HepG2 (cell line): ENCODE data around the gene SUDS3. TPM values are rescaled to one million over a fixed set of nuclear protein-coding genes. Genes with fewer than 3 reads are reported as not detected.

ENCODE experiments used
- ONECUT2 ChIP-seq: sonication (generic); formaldehyde crosslinking; IDR thresholded peaks from 2 replicates; pipeline ENCODE4 v1.4.0; 2020; ENCODE audit warnings: missing genetic modification reagents
- PHB2 ChIP-seq: fragments of 450-650 bp; IDR thresholded peaks from 2 replicates; pipeline ENCODE4 v1.6.1; 2018; ENCODE audit not compliant: partially characterized antibody
- SMC3 ChIP-seq: IDR thresholded peaks from 2 replicates; pipeline ENCODE4 v1.6.1; 2011; ENCODE audit warnings: low read length, improper control_type of control experiment
- ZFP36 ChIP-seq: fragments of 150-350 bp; IDR thresholded peaks from 2 replicates; pipeline ENCODE4 v1.6.1; 2018; ENCODE audit warnings: borderline replicate concordance, low read length, low read depth; ENCODE audit not compliant: partially characterized antibody
- ZNF3 ChIP-seq: IDR thresholded peaks from 2 replicates; pipeline ENCODE4 v1.7.0; 2017; ENCODE audit warnings: inconsistent platforms
- ZNF484 ChIP-seq: sonication (generic); formaldehyde crosslinking; IDR thresholded peaks from 2 replicates; pipeline ENCODE4 v1.5.1; 2020; ENCODE audit warnings: mild to moderate bottlenecking, low read depth, missing genetic modification reagents, borderline replicate concordance
- ZNF569 ChIP-seq: sonication (generic); formaldehyde crosslinking; IDR thresholded peaks from 2 replicates; pipeline ENCODE4 v1.5.0; 2020; ENCODE audit warnings: mild to moderate bottlenecking, missing genetic modification reagents, moderate library complexity, borderline replicate concordance
- ZNF781 ChIP-seq: sonication (generic); formaldehyde crosslinking; IDR thresholded peaks from 2 replicates; pipeline ENCODE4 v1.5.1; 2020; ENCODE audit warnings: borderline replicate concordance, mild to moderate bottlenecking, missing genetic modification reagents; ENCODE audit errors: not compliant biosample characterization
- ZSCAN20 ChIP-seq: sonication (generic); formaldehyde crosslinking; IDR thresholded peaks from 2 replicates; pipeline ENCODE4 v1.4.0; 2020; ENCODE audit warnings: missing genetic modification reagents, mild to moderate bottlenecking, borderline replicate concordance
- polyA plus RNA-seq, 8 experiments: library from polyadenylated mRNA; depleted of rRNA in 3 of 8; stranded (reverse) in 7 of 8; unstranded in 1 of 8; fragments of >200 nt; fragmentation: Illumina TruSeq in 4 of 8; extraction: Trizol in 4 of 8; gene quantifications; 2 replicates each; pipeline versions ENCODE4 v1.2.1 to v1.2.3, GENCODE V29; 2011 to 2016; ENCODE audit warnings: low read depth in 4 of 8, missing spikeins in 1 of 8, mixed read lengths in 1 of 8; ENCODE audit not compliant: insufficient read depth in 1 of 8
- total RNA-seq, 5 experiments: library from RNA; depleted of rRNA; stranded (reverse); fragments of >200 nt; fragmentation: Illumina TruSeq; extraction: Trizol; gene quantifications; 2 replicates each; pipeline ENCODE4 v1.2.3, GENCODE V29; 2016; ENCODE audit warnings: low read depth in 1 of 5
- TF ChIP-seq, protein P1 (sequence below): sonication (generic); formaldehyde crosslinking; IDR thresholded peaks from 2 replicates; pipeline ENCODE4 v1.4.0; 2020; ENCODE audit warnings: missing genetic modification reagents, borderline replicate concordance
- TF ChIP-seq, protein P2 (sequence below): sonication (generic); formaldehyde crosslinking; conservative IDR thresholded peaks from 2 replicates; pipeline ENCODE4 v1.8.0; 2022; ENCODE audit warnings: low read depth, missing genetic modification reagents
- TF ChIP-seq, protein P3 (sequence below): sonication (generic); formaldehyde crosslinking; IDR thresholded peaks from 2 replicates; pipeline ENCODE4 v1.4.0; 2020; ENCODE audit warnings: missing genetic modification reagents, borderline replicate concordance
- TF ChIP-seq, protein P4 (sequence below): sonication (generic); formaldehyde crosslinking; IDR thresholded peaks from 2 replicates; pipeline ENCODE4 v1.8.0; 2022; ENCODE audit warnings: mild to moderate bottlenecking, missing genetic modification reagents; ENCODE audit not compliant: insufficient replicate concordance
- TF ChIP-seq, protein P5 (sequence below): sonication (generic); formaldehyde crosslinking; conservative IDR thresholded peaks from 2 replicates; pipeline ENCODE4 v1.8.0; 2022; ENCODE audit warnings: missing genetic modification reagents

The SUDS3 gene
- total and polyA plus RNA-seq, 2 of the 13 experiments (the other 11 are each of a cell fraction or from before 2014, with no cell fraction given) = 20.2 to 33.1 TPM

DNA sequence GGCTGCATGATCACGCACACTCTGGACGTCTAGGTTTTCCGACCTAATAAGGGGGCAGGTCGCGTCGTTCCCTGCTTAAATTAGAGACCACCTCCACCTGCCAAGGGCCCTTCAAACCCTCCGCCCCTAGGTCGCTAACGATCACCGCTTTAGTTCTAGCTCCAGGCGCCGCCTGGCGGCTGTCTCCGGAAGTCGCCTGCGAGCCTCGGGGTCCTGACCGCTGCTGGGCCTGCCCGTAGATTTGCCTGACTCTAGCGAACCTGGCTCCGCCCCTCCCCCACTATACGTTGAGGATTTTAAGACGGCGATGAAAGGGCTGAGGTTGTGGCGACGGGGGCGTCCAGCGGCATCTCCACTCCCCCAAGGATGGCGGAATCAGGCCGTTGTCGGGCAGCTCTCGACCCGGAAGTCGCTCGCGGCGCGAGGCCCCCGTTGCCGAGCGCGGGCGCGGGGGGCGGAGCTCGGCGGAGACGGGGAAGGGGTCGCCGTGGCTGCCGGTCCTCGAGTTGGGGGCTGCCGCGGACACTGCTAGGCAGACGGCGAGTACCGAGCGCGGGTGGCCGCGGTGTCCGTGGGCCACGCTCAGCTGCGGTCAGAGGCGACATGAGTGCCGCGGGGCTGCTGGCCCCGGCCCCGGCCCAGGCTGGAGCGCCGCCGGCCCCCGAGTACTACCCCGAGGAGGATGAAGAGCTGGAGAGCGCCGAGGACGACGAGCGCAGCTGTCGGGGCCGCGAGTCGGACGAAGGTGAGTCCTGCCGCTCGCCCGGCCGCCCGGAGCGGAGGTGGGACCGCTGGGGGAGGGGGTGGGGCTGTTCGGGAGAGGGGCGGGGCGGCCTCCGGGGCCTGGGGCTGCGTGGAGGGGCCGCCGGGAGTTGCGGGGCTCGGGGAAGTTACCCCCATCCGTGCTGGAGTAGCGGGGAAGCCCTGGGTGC, at the start of gene SUDS3 (continued):
- TF ChIP-seq, protein P1, sequence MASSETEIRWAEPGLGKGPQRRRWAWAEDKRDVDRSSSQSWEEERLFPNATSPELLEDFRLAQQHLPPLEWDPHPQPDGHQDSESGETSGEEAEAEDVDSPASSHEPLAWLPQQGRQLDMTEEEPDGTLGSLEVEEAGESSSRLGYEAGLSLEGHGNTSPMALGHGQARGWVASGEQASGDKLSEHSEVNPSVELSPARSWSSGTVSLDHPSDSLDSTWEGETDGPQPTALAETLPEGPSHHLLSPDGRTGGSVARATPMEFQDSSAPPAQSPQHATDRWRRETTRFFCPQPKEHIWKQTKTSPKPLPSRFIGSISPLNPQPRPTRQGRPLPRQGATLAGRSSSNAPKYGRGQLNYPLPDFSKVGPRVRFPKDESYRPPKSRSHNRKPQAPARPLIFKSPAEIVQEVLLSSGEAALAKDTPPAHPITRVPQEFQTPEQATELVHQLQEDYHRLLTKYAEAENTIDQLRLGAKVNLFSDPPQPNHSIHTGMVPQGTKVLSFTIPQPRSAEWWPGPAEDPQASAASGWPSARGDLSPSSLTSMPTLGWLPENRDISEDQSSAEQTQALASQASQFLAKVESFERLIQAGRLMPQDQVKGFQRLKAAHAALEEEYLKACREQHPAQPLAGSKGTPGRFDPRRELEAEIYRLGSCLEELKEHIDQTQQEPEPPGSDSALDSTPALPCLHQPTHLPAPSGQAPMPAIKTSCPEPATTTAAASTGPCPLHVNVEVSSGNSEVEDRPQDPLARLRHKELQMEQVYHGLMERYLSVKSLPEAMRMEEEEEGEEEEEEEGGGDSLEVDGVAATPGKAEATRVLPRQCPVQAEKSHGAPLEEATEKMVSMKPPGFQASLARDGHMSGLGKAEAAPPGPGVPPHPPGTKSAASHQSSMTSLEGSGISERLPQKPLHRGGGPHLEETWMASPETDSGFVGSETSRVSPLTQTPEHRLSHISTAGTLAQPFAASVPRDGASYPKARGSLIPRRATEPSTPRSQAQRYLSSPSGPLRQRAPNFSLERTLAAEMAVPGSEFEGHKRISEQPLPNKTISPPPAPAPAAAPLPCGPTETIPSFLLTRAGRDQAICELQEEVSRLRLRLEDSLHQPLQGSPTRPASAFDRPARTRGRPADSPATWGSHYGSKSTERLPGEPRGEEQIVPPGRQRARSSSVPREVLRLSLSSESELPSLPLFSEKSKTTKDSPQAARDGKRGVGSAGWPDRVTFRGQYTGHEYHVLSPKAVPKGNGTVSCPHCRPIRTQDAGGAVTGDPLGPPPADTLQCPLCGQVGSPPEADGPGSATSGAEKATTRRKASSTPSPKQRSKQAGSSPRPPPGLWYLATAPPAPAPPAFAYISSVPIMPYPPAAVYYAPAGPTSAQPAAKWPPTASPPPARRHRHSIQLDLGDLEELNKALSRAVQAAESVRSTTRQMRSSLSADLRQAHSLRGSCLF (CRISPR knock-in tag) = no peak
- TF ChIP-seq, protein P2, sequence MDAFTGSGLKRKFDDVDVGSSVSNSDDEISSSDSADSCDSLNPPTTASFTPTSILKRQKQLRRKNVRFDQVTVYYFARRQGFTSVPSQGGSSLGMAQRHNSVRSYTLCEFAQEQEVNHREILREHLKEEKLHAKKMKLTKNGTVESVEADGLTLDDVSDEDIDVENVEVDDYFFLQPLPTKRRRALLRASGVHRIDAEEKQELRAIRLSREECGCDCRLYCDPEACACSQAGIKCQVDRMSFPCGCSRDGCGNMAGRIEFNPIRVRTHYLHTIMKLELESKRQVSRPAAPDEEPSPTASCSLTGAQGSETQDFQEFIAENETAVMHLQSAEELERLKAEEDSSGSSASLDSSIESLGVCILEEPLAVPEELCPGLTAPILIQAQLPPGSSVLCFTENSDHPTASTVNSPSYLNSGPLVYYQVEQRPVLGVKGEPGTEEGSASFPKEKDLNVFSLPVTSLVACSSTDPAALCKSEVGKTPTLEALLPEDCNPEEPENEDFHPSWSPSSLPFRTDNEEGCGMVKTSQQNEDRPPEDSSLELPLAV (CRISPR knock-in tag) = no peak
- TF ChIP-seq ZSCAN20 = no peak
- no peak for TF ChIP-seq PHB2
- peak; percentile 75 for TF ChIP-seq SMC3
- TF ChIP-seq ZFP36 = no peak
- TF ChIP-seq ZNF569 (CRISPR knock-in tag) = no peak
- TF ChIP-seq, protein P3, sequence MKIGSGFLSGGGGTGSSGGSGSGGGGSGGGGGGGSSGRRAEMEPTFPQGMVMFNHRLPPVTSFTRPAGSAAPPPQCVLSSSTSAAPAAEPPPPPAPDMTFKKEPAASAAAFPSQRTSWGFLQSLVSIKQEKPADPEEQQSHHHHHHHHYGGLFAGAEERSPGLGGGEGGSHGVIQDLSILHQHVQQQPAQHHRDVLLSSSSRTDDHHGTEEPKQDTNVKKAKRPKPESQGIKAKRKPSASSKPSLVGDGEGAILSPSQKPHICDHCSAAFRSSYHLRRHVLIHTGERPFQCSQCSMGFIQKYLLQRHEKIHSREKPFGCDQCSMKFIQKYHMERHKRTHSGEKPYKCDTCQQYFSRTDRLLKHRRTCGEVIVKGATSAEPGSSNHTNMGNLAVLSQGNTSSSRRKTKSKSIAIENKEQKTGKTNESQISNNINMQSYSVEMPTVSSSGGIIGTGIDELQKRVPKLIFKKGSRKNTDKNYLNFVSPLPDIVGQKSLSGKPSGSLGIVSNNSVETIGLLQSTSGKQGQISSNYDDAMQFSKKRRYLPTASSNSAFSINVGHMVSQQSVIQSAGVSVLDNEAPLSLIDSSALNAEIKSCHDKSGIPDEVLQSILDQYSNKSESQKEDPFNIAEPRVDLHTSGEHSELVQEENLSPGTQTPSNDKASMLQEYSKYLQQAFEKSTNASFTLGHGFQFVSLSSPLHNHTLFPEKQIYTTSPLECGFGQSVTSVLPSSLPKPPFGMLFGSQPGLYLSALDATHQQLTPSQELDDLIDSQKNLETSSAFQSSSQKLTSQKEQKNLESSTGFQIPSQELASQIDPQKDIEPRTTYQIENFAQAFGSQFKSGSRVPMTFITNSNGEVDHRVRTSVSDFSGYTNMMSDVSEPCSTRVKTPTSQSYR (CRISPR knock-in tag) = peak; percentile 86; the same call in 1 of the 2 replicates
- TF ChIP-seq, protein P4, sequence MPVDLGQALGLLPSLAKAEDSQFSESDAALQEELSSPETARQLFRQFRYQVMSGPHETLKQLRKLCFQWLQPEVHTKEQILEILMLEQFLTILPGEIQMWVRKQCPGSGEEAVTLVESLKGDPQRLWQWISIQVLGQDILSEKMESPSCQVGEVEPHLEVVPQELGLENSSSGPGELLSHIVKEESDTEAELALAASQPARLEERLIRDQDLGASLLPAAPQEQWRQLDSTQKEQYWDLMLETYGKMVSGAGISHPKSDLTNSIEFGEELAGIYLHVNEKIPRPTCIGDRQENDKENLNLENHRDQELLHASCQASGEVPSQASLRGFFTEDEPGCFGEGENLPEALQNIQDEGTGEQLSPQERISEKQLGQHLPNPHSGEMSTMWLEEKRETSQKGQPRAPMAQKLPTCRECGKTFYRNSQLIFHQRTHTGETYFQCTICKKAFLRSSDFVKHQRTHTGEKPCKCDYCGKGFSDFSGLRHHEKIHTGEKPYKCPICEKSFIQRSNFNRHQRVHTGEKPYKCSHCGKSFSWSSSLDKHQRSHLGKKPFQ (CRISPR knock-in tag) = peak; percentile 17
- no peak for TF ChIP-seq ZNF484
- no peak for TF ChIP-seq ZNF3 (CRISPR knock-in tag)
- TF ChIP-seq, protein P5, sequence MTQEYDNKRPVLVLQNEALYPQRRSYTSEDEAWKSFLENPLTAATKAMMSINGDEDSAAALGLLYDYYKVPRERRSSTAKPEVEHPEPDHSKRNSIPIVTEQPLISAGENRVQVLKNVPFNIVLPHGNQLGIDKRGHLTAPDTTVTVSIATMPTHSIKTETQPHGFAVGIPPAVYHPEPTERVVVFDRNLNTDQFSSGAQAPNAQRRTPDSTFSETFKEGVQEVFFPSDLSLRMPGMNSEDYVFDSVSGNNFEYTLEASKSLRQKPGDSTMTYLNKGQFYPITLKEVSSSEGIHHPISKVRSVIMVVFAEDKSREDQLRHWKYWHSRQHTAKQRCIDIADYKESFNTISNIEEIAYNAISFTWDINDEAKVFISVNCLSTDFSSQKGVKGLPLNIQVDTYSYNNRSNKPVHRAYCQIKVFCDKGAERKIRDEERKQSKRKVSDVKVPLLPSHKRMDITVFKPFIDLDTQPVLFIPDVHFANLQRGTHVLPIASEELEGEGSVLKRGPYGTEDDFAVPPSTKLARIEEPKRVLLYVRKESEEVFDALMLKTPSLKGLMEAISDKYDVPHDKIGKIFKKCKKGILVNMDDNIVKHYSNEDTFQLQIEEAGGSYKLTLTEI (CRISPR knock-in tag) = no peak
- TF ChIP-seq ONECUT2 (CRISPR knock-in tag) = no peak
- TF ChIP-seq ZNF781 = no peak
